IMR-90 (cell line): ENCODE results near the gene CEACAM6.
"Not testable (repeated sequence)": the region's sequence is repeated elsewhere in the genome, so short reads cannot be mapped to it uniquely, and the experiment has no call there.

Source experiments
- CTCF ChIP-seq: conservative IDR thresholded peaks from 2 replicates; pipeline ENCODE4 v1.5.1; 2012; ENCODE audit warnings: mild to moderate bottlenecking, low read depth, low read length, improper control_type of control experiment
- MXI1 ChIP-seq: IDR thresholded peaks from 2 replicates; pipeline ENCODE4 v1.6.1; 2012; ENCODE audit warnings: low read depth, mild to moderate bottlenecking, low read length, moderate library complexity, borderline replicate concordance
- POLR2A ChIP-seq: IDR thresholded peaks from 2 replicates; pipeline ENCODE4 v1.6.1; 2012; ENCODE audit warnings: mild to moderate bottlenecking, low read depth, low read length
- RFX5 ChIP-seq: IDR thresholded peaks from 2 replicates; pipeline ENCODE4 v1.8.0; 2012; ENCODE audit warnings: low read depth, mild to moderate bottlenecking, low read length, moderate library complexity
- SMC3 ChIP-seq: fragments of 150-350 bp; IDR thresholded peaks from 2 replicates; pipeline ENCODE4 v1.6.1; 2016; ENCODE audit warnings: low read depth, mild to moderate bottlenecking, antibody characterized with exemption, low read length, moderate library complexity
- USF2 ChIP-seq: fragments of 150-350 bp; IDR thresholded peaks from 2 replicates; pipeline ENCODE4 v1.6.1; 2017; ENCODE audit warnings: mild to moderate bottlenecking, antibody characterized with exemption, low read length, low read depth

GRCh38 chr19:41788518-41788917 is 33.2 kb downstream of the CEACAM6 start:
- not testable (repeated sequence) for TF ChIP-seq CTCF, USF2, POLR2A, MXI1, SMC3, RFX5
